ENCODE data around the gene PTGER3. TPM values are rescaled to one million over a fixed set of nuclear protein-coding genes. Genes with fewer than 3 reads are reported as not detected.

The PTGER3 gene
- total RNA-seq, 1 experiment from 2014 or later = 0.08 TPM

GRCh38 chr1:70997793-70998192 is 49.8 kb downstream of the PTGER3 start:
- CTCF ChIA-PET = no interaction called here
- no peaks in the 10 kb centered on the region for H3K27me3 ChIP-seq (ENCODE audit: control insufficient read depth, insufficient read depth, low read length)
- no peak for TF ChIP-seq REST (IDR thresholded peaks at IDR 0.05; ENCODE audit: insufficient read depth in 1 of 2, low read depth in 2 of 2, low read length in 1 of 2)
- TF ChIP-seq POLR2AphosphoS5 (IDR thresholded peaks at IDR 0.05; ENCODE audit: low read depth, low read length) = no peak
- TF ChIP-seq SIN3A (IDR thresholded peaks at IDR 0.05; ENCODE audit: borderline replicate concordance, insufficient read depth, low read depth, low read length) = no peak
- no peak for TF ChIP-seq TCF7L2 (IDR thresholded peaks at IDR 0.05; ENCODE audit: low read depth, low read length)
- no peaks in the 10 kb centered on the region for H3K36me3 ChIP-seq (ENCODE audit: control insufficient read depth, insufficient read depth, low read length)
- DNase-seq (ENCODE audit: low read depth, low spot score) = no peak
- no peak for ATAC-seq
- POLR2A ChIA-PET = no interaction called here
- H3K4me3 ChIP-seq (ENCODE audit: low read depth in 2 of 2, low read length in 2 of 2) = no peak overlapping the region
- no peaks in the 10 kb centered on the region for H3K4me1 ChIP-seq (ENCODE audit: control insufficient read depth, insufficient read depth, low read length)
- no peaks in the 10 kb centered on the region for H3K9me3 ChIP-seq (ENCODE audit: control insufficient read depth, insufficient read depth, low read depth, low read length)
- no peak overlapping the region for H3K27ac ChIP-seq (ENCODE audit: low read length)
- intact Hi-C loops (cut with micrococcal nuclease; ENCODE audit: unreplicated experiment) = no loop called here
- BruUV-seq (replicated peaks) = no TSS peak
- in situ Hi-C loops (cut with HindIII; ENCODE audit: low pct_unique_long_range_greater_than_20kb, low sequenced_read_pairs) = no loop called here

GRCh38 chr1:70994753-70995268 is 52.8 kb downstream of the PTGER3 start:
- in situ Hi-C loops (cut with HindIII; ENCODE audit: low pct_unique_long_range_greater_than_20kb, low sequenced_read_pairs) (no loop called here), intact Hi-C loops (cut with micrococcal nuclease; ENCODE audit: unreplicated experiment) (no loop called here)
- DNase-seq (ENCODE audit: low read depth, low spot score) (no peak), ATAC-seq (no peak)
- POLR2A ChIA-PET = no interaction called here
- TF ChIP-seq REST (IDR thresholded peaks at IDR 0.05; ENCODE audit: insufficient read depth in 1 of 2, low read depth in 2 of 2, low read length in 1 of 2) (no peak), POLR2AphosphoS5 (IDR thresholded peaks at IDR 0.05; ENCODE audit: low read depth, low read length) (no peak), TCF7L2 (IDR thresholded peaks at IDR 0.05; ENCODE audit: low read depth, low read length) (no peak), SIN3A (IDR thresholded peaks at IDR 0.05; ENCODE audit: borderline replicate concordance, insufficient read depth, low read depth, low read length) (no peak), CTCF (IDR thresholded peaks at IDR 0.05) (no peak)
- Histone ChIP-seq H3K4me1 (ENCODE audit: control insufficient read depth, insufficient read depth, low read length) (no peaks in the 10 kb centered on the region), H3K27me3 (ENCODE audit: control insufficient read depth, insufficient read depth, low read length) (no peaks in the 10 kb centered on the region), H3K27ac (ENCODE audit: low read length) (no peak overlapping the region), H3K9me3 (ENCODE audit: control insufficient read depth, insufficient read depth, low read depth, low read length) (no peaks in the 10 kb centered on the region), H3K36me3 (ENCODE audit: control insufficient read depth, insufficient read depth, low read length) (no peaks in the 10 kb centered on the region), H3K4me3 (ENCODE audit: low read depth in 2 of 2, low read length in 2 of 2) (no peak overlapping the region)
- CTCF ChIA-PET = no interaction called here
- no TSS peak for BruUV-seq (replicated peaks)

Measured in Panc1 (cell line).